ENCODE measurements around the gene YTHDF1. TPM values are rescaled to one million over a fixed set of nuclear protein-coding genes. Genes with fewer than 3 reads are reported as not detected.

Gene YTHDF1
- total and polyA plus RNA-seq, 2 donors (not counting 1 experiment from before 2014, with no cell fraction given) = 16.3 to 25.9 TPM

DNA sequence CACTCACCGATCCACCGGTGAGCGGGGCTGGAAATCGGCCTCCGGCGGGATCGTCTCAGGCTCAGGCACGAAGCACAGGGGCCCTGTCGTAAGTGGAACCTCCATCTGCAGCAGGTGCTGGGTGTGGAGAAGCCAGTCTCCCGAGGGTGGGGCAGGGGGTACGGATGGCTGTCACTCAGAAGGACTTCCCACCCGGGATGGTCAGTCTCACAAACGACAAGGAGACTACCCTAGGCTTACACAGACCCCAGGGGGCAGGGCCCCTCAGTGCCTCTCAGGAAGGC lies 27.8 kb downstream of the YTHDF1 start:
- Histone ChIP-seq H4K20me1 (ENCODE audit: control insufficient read depth, extremely low read depth, insufficient read depth, low read length) (no peaks in the 10 kb centered on the region), H3K36me3 (ENCODE audit: control insufficient read depth, insufficient read depth, low read length) (no peaks in the 10 kb centered on the region), H3K4me2 (ENCODE audit: extremely low read depth, insufficient read depth, low read length) (no peak overlapping the region), H3K27me3 (ENCODE audit: control insufficient read depth, insufficient read depth, low read length) (no peaks in the 10 kb centered on the region), H3K4me3 (replicated peaks in 1 of 4; ENCODE audit: control extremely low read depth in 1 of 4, insufficient read depth in 1 of 4, low read depth in 3 of 4, low read length in 4 of 4) (no peak overlapping the region), H3K4me1 (ENCODE audit: control insufficient read depth, extremely low read depth, insufficient read depth, low read length) (no peaks in the 10 kb centered on the region), H3K27ac (ENCODE audit: insufficient read depth, low read length) (no peak overlapping the region), H2AFZ (ENCODE audit: low read length) (no peak overlapping the region), H3K79me2 (ENCODE audit: control insufficient read depth, insufficient read depth, low read length) (no peaks in the 10 kb centered on the region), H3K9me3 (ENCODE audit: control insufficient read depth, insufficient read depth, low read depth, low read length) (no peaks in the 10 kb centered on the region), H3K9ac (ENCODE audit: insufficient read depth, low read length) (no peak overlapping the region)
- TF ChIP-seq, protein P1, sequence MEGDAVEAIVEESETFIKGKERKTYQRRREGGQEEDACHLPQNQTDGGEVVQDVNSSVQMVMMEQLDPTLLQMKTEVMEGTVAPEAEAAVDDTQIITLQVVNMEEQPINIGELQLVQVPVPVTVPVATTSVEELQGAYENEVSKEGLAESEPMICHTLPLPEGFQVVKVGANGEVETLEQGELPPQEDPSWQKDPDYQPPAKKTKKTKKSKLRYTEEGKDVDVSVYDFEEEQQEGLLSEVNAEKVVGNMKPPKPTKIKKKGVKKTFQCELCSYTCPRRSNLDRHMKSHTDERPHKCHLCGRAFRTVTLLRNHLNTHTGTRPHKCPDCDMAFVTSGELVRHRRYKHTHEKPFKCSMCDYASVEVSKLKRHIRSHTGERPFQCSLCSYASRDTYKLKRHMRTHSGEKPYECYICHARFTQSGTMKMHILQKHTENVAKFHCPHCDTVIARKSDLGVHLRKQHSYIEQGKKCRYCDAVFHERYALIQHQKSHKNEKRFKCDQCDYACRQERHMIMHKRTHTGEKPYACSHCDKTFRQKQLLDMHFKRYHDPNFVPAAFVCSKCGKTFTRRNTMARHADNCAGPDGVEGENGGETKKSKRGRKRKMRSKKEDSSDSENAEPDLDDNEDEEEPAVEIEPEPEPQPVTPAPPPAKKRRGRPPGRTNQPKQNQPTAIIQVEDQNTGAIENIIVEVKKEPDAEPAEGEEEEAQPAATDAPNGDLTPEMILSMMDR (conservative IDR thresholded peaks at IDR 0.05 in 1 of 2, IDR thresholded peaks at IDR 0.05 in 1 of 2; ENCODE audit: low read depth in 1 of 2, low read length in 2 of 2) = no peak
- TF ChIP-seq EZH2 (IDR thresholded peaks at IDR 0.05; ENCODE audit: low read length, missing control alignments) = no peak
- no peak for DNase-seq (ENCODE audit: low read depth in 2 of 2)

DNA sequence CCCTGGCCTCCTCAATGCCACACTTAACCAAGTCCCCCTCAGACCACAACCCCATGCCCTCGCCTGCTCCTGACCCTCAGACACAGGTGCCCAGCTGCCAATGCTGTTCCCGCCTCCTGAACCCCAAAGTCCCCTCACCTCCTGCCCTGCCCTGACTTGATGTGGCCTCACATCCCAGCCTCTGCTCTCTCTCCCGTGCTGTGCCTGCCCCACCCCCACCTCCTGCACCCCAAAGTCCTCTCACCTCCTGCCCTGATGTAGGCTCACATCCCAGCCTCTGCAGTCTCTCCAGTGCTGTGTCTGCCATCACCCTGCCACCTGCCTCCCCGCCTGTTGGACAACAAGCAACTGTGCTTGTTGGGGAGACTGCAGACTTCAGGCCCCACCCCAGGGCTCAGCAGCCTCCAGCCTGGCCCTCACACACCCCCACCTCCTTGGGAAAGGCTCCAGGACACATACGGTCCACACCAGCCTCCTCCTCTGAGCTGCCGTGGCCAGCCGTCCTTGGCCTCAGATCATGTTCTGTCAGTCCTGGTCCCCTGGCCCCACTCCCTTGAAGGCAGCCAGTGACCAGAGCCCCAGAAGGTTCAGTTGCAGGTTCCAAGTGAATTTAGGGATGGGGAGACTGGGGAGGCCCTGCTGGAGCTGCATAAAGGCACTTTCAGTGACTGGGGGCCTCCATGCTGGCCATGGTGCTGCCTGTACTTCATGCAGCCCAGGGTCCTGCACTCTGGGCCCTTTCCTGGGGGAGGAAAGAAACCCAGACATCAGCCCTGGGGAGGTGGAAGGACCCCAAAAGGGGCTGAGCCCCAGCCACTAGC lies 28.4 kb downstream of the YTHDF1 start:
- no peak overlapping the region for H3K4me2 ChIP-seq (ENCODE audit: extremely low read depth, insufficient read depth, low read length)
- H3K79me2 ChIP-seq (ENCODE audit: control insufficient read depth, insufficient read depth, low read length) = no peaks in the 10 kb centered on the region
- no peaks in the 10 kb centered on the region for H3K4me1 ChIP-seq (ENCODE audit: control insufficient read depth, extremely low read depth, insufficient read depth, low read length)
- H3K27me3 ChIP-seq (ENCODE audit: control insufficient read depth, insufficient read depth, low read length) = no peaks in the 10 kb centered on the region
- no peak overlapping the region for H3K4me3 ChIP-seq (replicated peaks in 1 of 4; ENCODE audit: control extremely low read depth in 1 of 4, insufficient read depth in 1 of 4, low read depth in 3 of 4, low read length in 4 of 4)
- DNase-seq (ENCODE audit: low read depth in 2 of 2) = no peak
- no peak overlapping the region for H3K9ac ChIP-seq (ENCODE audit: insufficient read depth, low read length)
- H3K36me3 ChIP-seq (ENCODE audit: control insufficient read depth, insufficient read depth, low read length) = no peaks in the 10 kb centered on the region
- TF ChIP-seq EZH2 (IDR thresholded peaks at IDR 0.05; ENCODE audit: low read length, missing control alignments) = no peak
- TF ChIP-seq, protein P1 (conservative IDR thresholded peaks at IDR 0.05 in 1 of 2, IDR thresholded peaks at IDR 0.05 in 1 of 2; ENCODE audit: low read depth in 1 of 2, low read length in 2 of 2) = no peak
- no peak overlapping the region for H2AFZ ChIP-seq (ENCODE audit: low read length)
- H4K20me1 ChIP-seq (ENCODE audit: control insufficient read depth, extremely low read depth, insufficient read depth, low read length) = no peaks in the 10 kb centered on the region
- H3K9me3 ChIP-seq (ENCODE audit: control insufficient read depth, insufficient read depth, low read depth, low read length) = no peaks in the 10 kb centered on the region
- no peak overlapping the region for H3K27ac ChIP-seq (ENCODE audit: insufficient read depth, low read length)

DNA sequence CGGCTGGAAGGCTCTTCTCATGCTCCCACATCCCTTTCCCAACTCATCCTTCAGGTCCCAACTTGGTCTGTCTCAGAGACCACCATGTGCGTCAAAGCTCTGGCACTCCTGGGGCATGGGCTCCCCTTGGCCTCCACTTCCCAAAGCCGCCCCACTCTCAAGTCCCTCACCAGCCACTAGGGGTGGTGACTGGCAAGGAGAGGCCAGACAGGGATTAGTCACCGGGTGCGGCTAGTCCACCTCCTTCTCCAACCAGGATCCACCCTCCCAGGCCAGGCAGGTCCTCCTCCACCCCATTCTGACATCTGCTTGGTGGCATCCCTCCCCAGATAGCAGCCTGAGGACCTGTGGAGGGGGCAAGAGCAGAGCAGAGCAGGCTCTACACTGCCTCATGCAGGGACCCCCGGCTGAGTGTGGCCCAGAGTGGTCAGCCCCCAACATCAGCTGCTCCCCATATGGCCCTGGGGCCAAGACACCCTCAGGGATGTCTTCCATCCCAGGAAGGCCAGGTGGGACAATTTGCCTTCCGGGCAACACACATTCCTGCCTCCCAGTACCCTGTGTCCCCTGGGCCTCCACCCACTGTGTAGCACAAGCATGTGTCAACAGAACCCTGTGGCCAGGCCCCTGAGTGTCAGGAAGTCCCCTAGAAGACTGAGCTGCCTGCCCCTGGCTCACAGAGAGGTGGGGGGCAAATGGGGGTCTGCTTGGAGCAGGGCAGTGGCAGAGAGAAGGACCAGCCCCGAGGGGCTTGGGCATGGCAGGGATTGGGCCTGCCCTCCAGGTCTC lies 29.2 kb downstream of the YTHDF1 start:
- no peaks in the 10 kb centered on the region for H3K9me3 ChIP-seq (ENCODE audit: control insufficient read depth, insufficient read depth, low read depth, low read length)

More for the DNA sequence above, 29.2 kb downstream of the YTHDF1 start:
- H3K79me2 ChIP-seq (ENCODE audit: control insufficient read depth, insufficient read depth, low read length) = no peaks in the 10 kb centered on the region
- TF ChIP-seq, protein P1 (conservative IDR thresholded peaks at IDR 0.05 in 1 of 2, IDR thresholded peaks at IDR 0.05 in 1 of 2; ENCODE audit: low read depth in 1 of 2, low read length in 2 of 2) = no peak
- TF ChIP-seq EZH2 (IDR thresholded peaks at IDR 0.05; ENCODE audit: low read length, missing control alignments) = no peak
- no peaks in the 10 kb centered on the region for H3K36me3 ChIP-seq (ENCODE audit: control insufficient read depth, insufficient read depth, low read length)
- H3K4me1 ChIP-seq (ENCODE audit: control insufficient read depth, extremely low read depth, insufficient read depth, low read length) = no peaks in the 10 kb centered on the region
- H3K27me3 ChIP-seq (ENCODE audit: control insufficient read depth, insufficient read depth, low read length) = no peaks in the 10 kb centered on the region
- H2AFZ ChIP-seq (ENCODE audit: low read length) = no peak overlapping the region
- no peak overlapping the region for H3K4me2 ChIP-seq (ENCODE audit: extremely low read depth, insufficient read depth, low read length)
- H3K9ac ChIP-seq (ENCODE audit: insufficient read depth, low read length) = no peak overlapping the region
- DNase-seq (ENCODE audit: low read depth in 2 of 2) = peak in 1 of 2 donors; percentile 16
- H3K4me3 ChIP-seq (replicated peaks in 1 of 4; ENCODE audit: control extremely low read depth in 1 of 4, insufficient read depth in 1 of 4, low read depth in 3 of 4, low read length in 4 of 4) = no peak overlapping the region
- H3K27ac ChIP-seq (ENCODE audit: insufficient read depth, low read length) = no peak overlapping the region
- no peaks in the 10 kb centered on the region for H4K20me1 ChIP-seq (ENCODE audit: control insufficient read depth, extremely low read depth, insufficient read depth, low read length)

All from fibroblast of lung (primary cell).